ENCODE results near the gene RGS9. TPM values are rescaled to one million over a fixed set of nuclear protein-coding genes. Genes with fewer than 3 reads are reported as not detected.
"Not testable (repeated sequence)": the region's sequence is repeated elsewhere in the genome, so short reads cannot be mapped to it uniquely, and the experiment has no call there.

Gene RGS9
- under 1 TPM in 1 of 2 experiments, not detected in 1; 0.49 TPM for total RNA-seq
- 1 to 10 TPM in 1 of 3 donors, under 1 TPM in 1, not detected in 1; 0.25 to 6.3 TPM for polyA plus RNA-seq
- 0 to 0.35 (median 0.20) reads per million in 6 experiments for total RNA-seq

DNA sequence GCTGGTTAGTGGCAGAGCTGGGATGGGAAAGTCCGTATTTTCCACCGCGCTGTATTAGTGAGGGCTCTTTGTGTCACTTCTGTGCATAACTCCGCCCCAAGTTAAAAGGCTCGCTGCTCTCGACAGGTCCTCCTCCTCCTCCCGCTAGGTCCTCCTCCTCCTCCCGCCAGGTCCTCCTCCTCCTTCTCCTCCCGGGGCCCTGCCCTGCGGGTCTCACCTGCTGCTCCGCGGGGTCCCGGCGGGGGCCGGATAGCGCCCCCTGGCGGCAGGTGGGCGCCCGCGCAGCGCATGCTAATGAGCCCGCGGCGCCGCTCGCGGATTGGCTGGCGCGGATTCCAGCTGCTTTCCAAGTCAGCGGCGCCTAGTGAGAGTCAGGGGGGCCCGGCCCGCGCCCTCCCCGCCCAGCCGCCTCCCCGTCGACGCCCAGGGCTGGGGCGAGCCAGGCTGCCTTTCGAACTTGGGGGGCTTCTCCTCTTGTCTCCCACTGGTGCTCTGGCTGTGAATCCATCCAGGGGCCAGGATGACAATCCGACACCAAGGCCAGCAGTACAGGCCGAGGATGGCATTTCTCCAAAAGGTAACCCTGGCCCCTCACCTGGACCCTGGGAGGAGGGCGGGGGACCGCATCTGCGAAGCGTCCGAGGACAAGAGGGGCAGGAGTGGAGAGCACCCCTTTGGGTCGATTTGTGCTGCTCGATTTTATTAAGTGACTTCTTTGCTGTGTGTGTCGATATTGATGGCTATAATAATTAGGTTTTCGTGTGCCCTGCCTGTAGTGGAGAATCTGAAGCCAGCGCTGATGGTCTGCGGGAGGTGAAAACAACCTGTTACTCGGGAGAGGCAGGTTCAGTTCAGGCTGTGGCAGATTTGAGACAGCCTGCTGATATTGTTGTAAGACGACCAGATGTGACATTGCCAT is at the start of gene RGS9:
TSS of gene RGS9 (plus strand) at position 350 of the 919 bp plus-strand sequence. CDS start at position 521, 171 bp downstream.
- H3K4me3 Mint-ChIP-seq = peak within 1 kb of the TSS; percentile 69 to 91 (median 84)
- peak; percentile 97 to 99 for ATAC-seq
- H3K36me3 Mint-ChIP-seq = no peaks in the 10 kb centered on the region
- peak within 1 kb of the TSS; percentile 26 to 91 (median 73) for H3K27ac Mint-ChIP-seq
- POLR2A ChIA-PET = interaction anchor here (0.6 to 1.0 kb wide), 3 partner anchors 13 to 631 kb away, joined by 3 read pairs; partner anchors contain the start of genes CEP95 and DDX5
- H3K4me1 Mint-ChIP-seq = peaks cover 17 to 29% (median 27%) of the 10 kb centered on the region in 4 donors
- no peaks in the 10 kb centered on the region for H3K9me3 Mint-ChIP-seq
- peak; percentile 77 to 94 (median 88) for DNase-seq
- peaks cover 14 to 36% (median 20%) of the 10 kb centered on the region in 5 donors for H3K27me3 Mint-ChIP-seq

GRCh38 chr17:65088621-65089360 is 48.4 kb upstream of the RGS9 start:
- H3K27me3 Mint-ChIP-seq = peaks cover 0 to 8% (median 3%) of the 10 kb centered on the region in 5 donors
- POLR2A ChIA-PET = no interaction called here
- no peak for ATAC-seq
- no peaks in the 10 kb centered on the region for H3K9me3 Mint-ChIP-seq
- peaks cover 0 to 2% (median 0%) of the 10 kb centered on the region in 3 donors for H3K36me3 Mint-ChIP-seq
- no peak overlapping the region for H3K4me3 Mint-ChIP-seq
- no peak overlapping the region for H3K27ac Mint-ChIP-seq
- no peak for DNase-seq
- H3K4me1 Mint-ChIP-seq = peaks cover 0 to 2% (median 0%) of the 10 kb centered on the region in 4 donors

DNA sequence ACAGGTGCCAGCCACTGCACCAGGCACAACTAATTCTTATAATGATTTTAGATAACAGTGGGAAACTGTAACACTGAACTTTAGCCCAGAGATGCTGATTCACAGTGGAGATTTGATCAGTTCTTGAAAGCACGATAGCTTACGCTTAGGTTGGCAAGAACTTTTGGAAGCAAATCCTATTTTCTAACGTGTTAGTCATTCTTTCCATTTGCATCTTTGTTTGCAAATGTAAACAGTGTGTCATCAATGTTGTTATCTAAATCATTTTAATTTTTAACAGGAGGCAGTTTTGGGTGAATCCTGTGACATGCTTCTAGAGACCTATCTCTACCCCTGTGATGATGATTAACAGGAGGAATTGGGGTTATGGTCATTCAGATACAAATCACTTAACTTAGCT is 44.9 kb upstream of the RGS9 start:
- Mint-ChIP-seq H3K27me3 (no peaks in the 10 kb centered on the region), H3K27ac (no peak overlapping the region), H3K9me3 (no peaks in the 10 kb centered on the region), H3K36me3 (no peaks in the 10 kb centered on the region), H3K4me3 (no peak overlapping the region), H3K4me1 (peaks cover 0 to 7% (median 4%) of the 10 kb centered on the region in 4 donors)
- ATAC-seq = no peak
- DNase-seq = no peak
- POLR2A ChIA-PET = no interaction called here

- H3K4me3 Mint-ChIP-seq, POLR2A ChIA-PET, ATAC-seq, H3K27me3 Mint-ChIP-seq, H3K36me3 Mint-ChIP-seq, H3K27ac Mint-ChIP-seq, DNase-seq, H3K4me1 Mint-ChIP-seq, H3K9me3 Mint-ChIP-seq: not testable (repeated sequence)
Observed at GRCh38 chr17:65092721-65093356, 44.3 kb upstream of the RGS9 start.

DNA sequence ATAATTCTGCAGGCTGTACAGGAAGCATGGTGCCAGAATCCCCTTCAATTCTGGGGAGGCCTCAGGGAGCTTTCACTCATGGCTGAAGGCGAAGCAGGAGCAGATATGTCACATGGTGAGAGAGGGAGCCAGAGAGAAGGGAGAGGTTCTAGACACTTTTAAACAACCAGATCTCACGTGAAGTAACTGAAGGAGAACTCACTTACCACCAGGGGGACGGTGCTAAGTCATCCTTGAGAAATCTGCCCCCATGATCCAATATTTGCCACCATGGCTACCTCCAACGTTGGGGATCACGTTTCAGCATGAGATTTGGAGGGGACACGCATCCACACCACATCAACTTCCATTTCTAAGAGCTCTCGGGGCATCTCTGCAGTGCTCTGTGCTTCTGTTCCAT is 43.2 kb upstream of the RGS9 start:
- no peak overlapping the region for H3K4me3 Mint-ChIP-seq
- POLR2A ChIA-PET = no interaction called here
- H3K27me3 Mint-ChIP-seq = no peaks in the 10 kb centered on the region
- H3K9me3 Mint-ChIP-seq = no peaks in the 10 kb centered on the region
- H3K27ac Mint-ChIP-seq = no peak overlapping the region
- ATAC-seq (no peak), DNase-seq (no peak)
- H3K36me3 Mint-ChIP-seq = no peaks in the 10 kb centered on the region
- H3K4me1 Mint-ChIP-seq = peaks cover 0 to 7% (median 4%) of the 10 kb centered on the region in 4 donors

GRCh38 chr17:65095465-65095864 is 41.7 kb upstream of the RGS9 start:
- ATAC-seq (no peak), DNase-seq (no peak)
- POLR2A ChIA-PET = interaction anchor here (1.2 kb wide), 1 partner anchor 176 kb away, joined by 3 read pairs; the partner anchor contains the start of gene LRRC37A3

GRCh38 chr17:65096382-65096781 is 40.8 kb upstream of the RGS9 start:
- POLR2A ChIA-PET = interaction anchor here (0.7 kb wide), 1 partner anchor 81 kb away, joined by 4 read pairs; no protein-coding TSS in a partner anchor
- H3K4me3 Mint-ChIP-seq, H3K27ac Mint-ChIP-seq, H3K36me3 Mint-ChIP-seq, ATAC-seq, DNase-seq, H3K9me3 Mint-ChIP-seq, H3K27me3 Mint-ChIP-seq: not testable (repeated sequence)
- H3K4me1 Mint-ChIP-seq = peaks cover 5 to 24% (median 12%) of the 10 kb centered on the region in 4 donors

More at GRCh38 chr17:65095465-65095864, 41.7 kb upstream of the RGS9 start:
- no peaks in the 10 kb centered on the region for H3K36me3 Mint-ChIP-seq
- H3K27ac Mint-ChIP-seq = no peak overlapping the region
- peaks cover 5 to 20% (median 11%) of the 10 kb centered on the region in 4 donors for H3K4me1 Mint-ChIP-seq
- H3K4me3 Mint-ChIP-seq = no peak overlapping the region
- H3K9me3 Mint-ChIP-seq = no peaks in the 10 kb centered on the region
- H3K27me3 Mint-ChIP-seq = no peaks in the 10 kb centered on the region

- Mint-ChIP-seq H3K36me3 (no peaks in the 10 kb centered on the region), H3K27ac (peak overlapping the region in 1 of 10 donors; percentile 21), H3K4me3 (no peak overlapping the region), H3K4me1 (peaks cover 5 to 24% (median 12%) of the 10 kb centered on the region in 4 donors), H3K9me3 (no peaks in the 10 kb centered on the region), H3K27me3 (no peaks in the 10 kb centered on the region)
- DNase-seq = no peak
- no peak for ATAC-seq
- POLR2A ChIA-PET = interaction anchor here (0.7 kb wide), 1 partner anchor 82 kb away, joined by 4 read pairs; no protein-coding TSS in a partner anchor
Observed at GRCh38 chr17:65097110-65097509, 40.1 kb upstream of the RGS9 start.

GRCh38 chr17:65099475-65099874 is 37.7 kb upstream of the RGS9 start:
- H3K4me3 Mint-ChIP-seq = peak overlapping the region in 5 of 10 donors; percentile 70 to 93 (median 87)
- H3K36me3 Mint-ChIP-seq = no peaks in the 10 kb centered on the region
- DNase-seq (no peak), ATAC-seq (no peak)
- H3K27me3 Mint-ChIP-seq = no peaks in the 10 kb centered on the region
- POLR2A ChIA-PET = interaction anchor here (0.6 to 1.8 kb wide), 4 partner anchors 17 to 134 kb away, joined by 3 to 7 read pairs (median 4); no protein-coding TSS in a partner anchor
- peaks cover 5 to 24% (median 12%) of the 10 kb centered on the region in 4 donors for H3K4me1 Mint-ChIP-seq
- no peaks in the 10 kb centered on the region for H3K9me3 Mint-ChIP-seq
- H3K27ac Mint-ChIP-seq = peak overlapping the region in 3 of 10 donors; percentile 40 to 90 (median 53)

- Mint-ChIP-seq H3K27me3 (no peaks in the 10 kb centered on the region), H3K27ac (peak overlapping the region; percentile 57 to 93 (median 90))
Observed at GRCh38 chr17:65099941-65100315, 37.2 kb upstream of the RGS9 start.

DNA sequence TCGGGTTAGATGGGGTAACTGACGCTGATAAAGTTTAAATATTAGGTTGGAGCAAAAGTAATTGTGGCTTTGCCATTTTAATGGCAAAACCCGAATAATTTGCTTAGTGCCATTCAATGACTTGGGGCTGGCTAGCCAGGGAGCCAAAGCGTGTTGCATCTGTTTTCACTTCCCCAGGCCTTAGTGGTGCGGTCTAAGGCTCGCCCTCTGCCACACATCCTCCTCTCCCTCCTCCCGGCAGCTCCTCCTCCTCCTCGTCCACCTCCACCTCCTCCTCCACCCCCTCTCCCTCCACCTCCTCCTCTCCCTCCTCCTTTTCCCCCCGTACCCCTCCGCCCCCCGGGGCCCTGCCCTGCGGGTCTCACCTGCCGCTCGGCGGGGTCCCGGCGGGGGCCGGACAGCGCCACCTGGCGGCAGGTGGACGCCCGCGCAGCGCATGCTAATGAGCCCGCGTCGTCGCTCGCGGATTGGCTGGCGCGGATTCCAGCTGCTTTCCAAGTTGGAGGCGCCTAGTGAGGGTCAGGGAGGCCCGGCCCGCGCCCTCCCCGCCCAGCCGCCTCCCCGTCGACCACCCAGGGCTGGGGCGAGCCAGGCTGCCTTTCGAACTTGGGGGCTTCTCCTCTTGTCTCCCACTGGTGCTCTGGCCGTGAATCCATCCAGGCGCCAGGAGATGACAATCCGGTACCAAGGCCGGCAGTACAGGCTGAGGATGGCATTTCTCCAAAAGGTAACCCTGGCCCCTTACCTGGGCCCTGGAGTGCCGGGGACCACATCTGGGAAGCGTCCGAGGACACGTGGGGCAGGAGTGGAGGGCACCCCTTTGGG is 36.6 kb upstream of the RGS9 start:
- H3K27ac Mint-ChIP-seq = peak overlapping the region; percentile 57 to 93 (median 90)
- DNase-seq = peak; percentile 67 to 92 (median 81)
- H3K36me3 Mint-ChIP-seq = no peaks in the 10 kb centered on the region
- POLR2A ChIA-PET = interaction anchor here (0.6 to 1.8 kb wide), 8 partner anchors 22 to 446 kb away, joined by 3 to 7 read pairs (median 5); partner anchors contain the start of gene LRRC37A3
- ATAC-seq = peak; percentile 94
- peaks cover 5 to 24% (median 12%) of the 10 kb centered on the region in 4 donors for H3K4me1 Mint-ChIP-seq
- H3K27me3 Mint-ChIP-seq = no peaks in the 10 kb centered on the region
- H3K4me3 Mint-ChIP-seq = peak overlapping the region; percentile 70 to 93 (median 86)
- no peaks in the 10 kb centered on the region for H3K9me3 Mint-ChIP-seq

More at GRCh38 chr17:65099941-65100315, 37.2 kb upstream of the RGS9 start:
- peak overlapping the region; percentile 70 to 93 (median 86) for H3K4me3 Mint-ChIP-seq
- POLR2A ChIA-PET = interaction anchor here (0.6 to 1.8 kb wide), 6 partner anchors 43 to 445 kb away, joined by 3 to 6 read pairs (median 5); partner anchors contain the start of gene LRRC37A3
- H3K36me3 Mint-ChIP-seq = no peaks in the 10 kb centered on the region
- peaks cover 5 to 24% (median 12%) of the 10 kb centered on the region in 4 donors for H3K4me1 Mint-ChIP-seq
- ATAC-seq (peak; percentile 32 to 44), DNase-seq (peak in 4 of 10 donors; percentile 10 to 37 (median 15))
- H3K9me3 Mint-ChIP-seq = no peaks in the 10 kb centered on the region
